ENCODE measurements around the gene DNAJC21. TPM values are rescaled to one million over a fixed set of nuclear protein-coding genes. Genes with fewer than 3 reads are reported as not detected.

Gene DNAJC21
- total and polyA plus RNA-seq, 2 donors (not counting 1 experiment from before 2014, with no cell fraction given) = 60.4 to 64.4 TPM

DNA sequence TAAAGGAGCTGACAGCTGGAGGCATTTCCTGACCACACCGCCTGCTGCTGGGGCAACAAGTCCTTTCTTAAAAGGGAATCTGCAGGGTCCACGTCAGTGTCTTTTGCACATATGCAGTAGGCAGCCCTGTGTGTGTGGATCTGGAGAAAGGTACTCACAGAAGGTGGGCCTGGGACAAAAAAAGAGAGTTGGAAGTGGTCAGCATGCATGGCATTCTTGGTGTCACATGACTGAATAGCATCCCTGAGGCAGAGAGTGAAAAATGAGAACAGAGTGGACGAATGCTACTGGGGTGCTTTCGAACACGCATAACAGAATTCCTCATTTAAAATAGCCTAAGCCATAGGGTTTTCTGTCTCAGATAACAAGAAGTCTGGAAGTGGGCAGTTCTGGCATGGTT is 47.0 kb downstream of the DNAJC21 start:
- Histone ChIP-seq H3K4me2 (ENCODE audit: extremely low read depth, insufficient read depth, low read length) (no peak overlapping the region), H2AFZ (ENCODE audit: low read length) (no peak overlapping the region), H3K9me3 (ENCODE audit: control insufficient read depth, insufficient read depth, low read depth, low read length) (no peaks in the 10 kb centered on the region), H3K4me3 (replicated peaks in 1 of 4; ENCODE audit: control extremely low read depth in 1 of 4, insufficient read depth in 1 of 4, low read depth in 3 of 4, low read length in 4 of 4) (no peak overlapping the region), H4K20me1 (ENCODE audit: control insufficient read depth, extremely low read depth, insufficient read depth, low read length) (no peaks in the 10 kb centered on the region), H3K27me3 (ENCODE audit: control insufficient read depth, insufficient read depth, low read length) (peaks cover 8% of the 10 kb centered on the region), H3K9ac (ENCODE audit: insufficient read depth, low read length) (no peak overlapping the region), H3K27ac (ENCODE audit: insufficient read depth, low read length) (no peak overlapping the region), H3K36me3 (ENCODE audit: control insufficient read depth, insufficient read depth, low read length) (no peaks in the 10 kb centered on the region), H3K4me1 (ENCODE audit: control insufficient read depth, extremely low read depth, insufficient read depth, low read length) (no peaks in the 10 kb centered on the region), H3K79me2 (ENCODE audit: control insufficient read depth, insufficient read depth, low read length) (no peaks in the 10 kb centered on the region)
- no peak for DNase-seq (ENCODE audit: low read depth in 2 of 2)
- TF ChIP-seq EZH2 (IDR thresholded peaks at IDR 0.05; ENCODE audit: low read length, missing control alignments) = no peak
- TF ChIP-seq, protein P1, sequence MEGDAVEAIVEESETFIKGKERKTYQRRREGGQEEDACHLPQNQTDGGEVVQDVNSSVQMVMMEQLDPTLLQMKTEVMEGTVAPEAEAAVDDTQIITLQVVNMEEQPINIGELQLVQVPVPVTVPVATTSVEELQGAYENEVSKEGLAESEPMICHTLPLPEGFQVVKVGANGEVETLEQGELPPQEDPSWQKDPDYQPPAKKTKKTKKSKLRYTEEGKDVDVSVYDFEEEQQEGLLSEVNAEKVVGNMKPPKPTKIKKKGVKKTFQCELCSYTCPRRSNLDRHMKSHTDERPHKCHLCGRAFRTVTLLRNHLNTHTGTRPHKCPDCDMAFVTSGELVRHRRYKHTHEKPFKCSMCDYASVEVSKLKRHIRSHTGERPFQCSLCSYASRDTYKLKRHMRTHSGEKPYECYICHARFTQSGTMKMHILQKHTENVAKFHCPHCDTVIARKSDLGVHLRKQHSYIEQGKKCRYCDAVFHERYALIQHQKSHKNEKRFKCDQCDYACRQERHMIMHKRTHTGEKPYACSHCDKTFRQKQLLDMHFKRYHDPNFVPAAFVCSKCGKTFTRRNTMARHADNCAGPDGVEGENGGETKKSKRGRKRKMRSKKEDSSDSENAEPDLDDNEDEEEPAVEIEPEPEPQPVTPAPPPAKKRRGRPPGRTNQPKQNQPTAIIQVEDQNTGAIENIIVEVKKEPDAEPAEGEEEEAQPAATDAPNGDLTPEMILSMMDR (conservative IDR thresholded peaks at IDR 0.05 in 1 of 2, IDR thresholded peaks at IDR 0.05 in 1 of 2; ENCODE audit: low read depth in 1 of 2, low read length in 2 of 2) = no peak

DNA sequence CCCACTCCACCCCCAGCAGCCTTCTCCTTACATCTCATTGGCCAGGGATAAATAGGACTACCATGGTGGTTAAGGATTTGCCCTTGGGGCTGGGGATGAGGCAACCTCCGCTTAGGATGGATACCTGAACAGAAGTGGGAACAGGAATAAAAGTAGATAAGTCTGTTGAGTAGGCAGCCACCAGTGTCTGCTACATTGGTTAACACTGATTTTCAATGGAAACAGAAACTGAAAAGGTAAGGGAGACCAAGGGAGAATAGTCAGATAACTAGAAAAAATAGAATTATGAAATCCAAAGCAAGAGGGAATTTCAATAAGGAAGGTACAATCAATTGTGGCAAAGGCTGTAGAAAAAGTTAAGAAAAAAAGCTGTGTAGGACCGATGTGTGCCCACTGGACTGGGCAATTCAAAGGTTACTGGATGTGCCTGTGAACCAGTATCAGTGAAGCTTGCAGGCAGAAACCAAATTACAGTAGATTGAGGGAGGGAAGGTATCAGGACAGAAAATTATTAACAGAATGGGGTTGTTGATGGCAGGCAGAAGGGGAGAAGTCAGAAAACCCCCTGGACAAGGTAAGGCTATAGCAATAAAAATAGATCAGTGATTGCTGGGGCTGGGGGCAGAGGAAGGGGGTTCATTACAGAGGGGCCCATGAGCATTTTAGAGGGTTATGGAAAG is 48.7 kb downstream of the DNAJC21 start:
- Histone ChIP-seq H3K4me2 (ENCODE audit: extremely low read depth, insufficient read depth, low read length) (no peak overlapping the region), H3K9ac (ENCODE audit: insufficient read depth, low read length) (no peak overlapping the region), H4K20me1 (ENCODE audit: control insufficient read depth, extremely low read depth, insufficient read depth, low read length) (no peaks in the 10 kb centered on the region), H3K79me2 (ENCODE audit: control insufficient read depth, insufficient read depth, low read length) (no peaks in the 10 kb centered on the region), H3K27me3 (ENCODE audit: control insufficient read depth, insufficient read depth, low read length) (peaks cover 8% of the 10 kb centered on the region), H3K4me3 (replicated peaks in 1 of 4; ENCODE audit: control extremely low read depth in 1 of 4, insufficient read depth in 1 of 4, low read depth in 3 of 4, low read length in 4 of 4) (no peak overlapping the region), H3K4me1 (ENCODE audit: control insufficient read depth, extremely low read depth, insufficient read depth, low read length) (no peaks in the 10 kb centered on the region), H3K9me3 (ENCODE audit: control insufficient read depth, insufficient read depth, low read depth, low read length) (no peaks in the 10 kb centered on the region), H2AFZ (ENCODE audit: low read length) (no peak overlapping the region), H3K36me3 (ENCODE audit: control insufficient read depth, insufficient read depth, low read length) (no peaks in the 10 kb centered on the region), H3K27ac (ENCODE audit: insufficient read depth, low read length) (no peak overlapping the region)
- no peak for DNase-seq (ENCODE audit: low read depth in 2 of 2)
- TF ChIP-seq EZH2 (IDR thresholded peaks at IDR 0.05; ENCODE audit: low read length, missing control alignments) = no peak
- TF ChIP-seq, protein P1 (conservative IDR thresholded peaks at IDR 0.05 in 1 of 2, IDR thresholded peaks at IDR 0.05 in 1 of 2; ENCODE audit: low read depth in 1 of 2, low read length in 2 of 2) = no peak

DNA sequence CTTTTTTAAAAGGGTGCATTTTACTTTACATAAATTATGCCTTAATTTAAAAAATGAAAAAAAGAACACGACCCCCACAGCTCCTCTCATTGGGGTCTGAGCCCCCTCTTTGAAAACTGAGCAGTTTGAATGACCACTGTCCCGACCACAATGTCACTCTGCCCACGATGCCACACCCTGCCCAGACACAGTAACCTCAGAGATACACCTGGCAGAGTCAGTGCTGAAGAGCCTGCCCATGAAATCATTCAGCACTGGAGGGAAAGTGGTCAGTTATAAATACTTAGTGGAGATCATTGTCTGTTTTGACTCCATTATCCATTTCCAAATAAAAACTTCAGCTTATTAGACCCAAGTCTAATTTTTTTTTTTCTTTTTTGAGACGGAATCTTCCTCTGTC is 49.3 kb downstream of the DNAJC21 start:
- Histone ChIP-seq H3K9ac (ENCODE audit: insufficient read depth, low read length) (no peak overlapping the region), H3K27me3 (ENCODE audit: control insufficient read depth, insufficient read depth, low read length) (peaks cover 8% of the 10 kb centered on the region), H3K79me2 (ENCODE audit: control insufficient read depth, insufficient read depth, low read length) (no peaks in the 10 kb centered on the region), H4K20me1 (ENCODE audit: control insufficient read depth, extremely low read depth, insufficient read depth, low read length) (no peaks in the 10 kb centered on the region), H2AFZ (ENCODE audit: low read length) (no peak overlapping the region), H3K27ac (ENCODE audit: insufficient read depth, low read length) (no peak overlapping the region), H3K36me3 (ENCODE audit: control insufficient read depth, insufficient read depth, low read length) (no peaks in the 10 kb centered on the region), H3K9me3 (ENCODE audit: control insufficient read depth, insufficient read depth, low read depth, low read length) (no peaks in the 10 kb centered on the region), H3K4me3 (replicated peaks in 1 of 4; ENCODE audit: control extremely low read depth in 1 of 4, insufficient read depth in 1 of 4, low read depth in 3 of 4, low read length in 4 of 4) (no peak overlapping the region), H3K4me2 (ENCODE audit: extremely low read depth, insufficient read depth, low read length) (no peak overlapping the region), H3K4me1 (ENCODE audit: control insufficient read depth, extremely low read depth, insufficient read depth, low read length) (no peaks in the 10 kb centered on the region)
- no peak for TF ChIP-seq EZH2 (IDR thresholded peaks at IDR 0.05; ENCODE audit: low read length, missing control alignments)
- TF ChIP-seq, protein P1 (conservative IDR thresholded peaks at IDR 0.05 in 1 of 2, IDR thresholded peaks at IDR 0.05 in 1 of 2; ENCODE audit: low read depth in 1 of 2, low read length in 2 of 2) = no peak
- DNase-seq (ENCODE audit: low read depth in 2 of 2) = no peak

Measured in fibroblast of lung (primary cell).